Hypothalamus (tissue), 51 donors: Measurements from ENCODE around the gene ST3GAL3.

Experiments used
- DNase-seq, 51 donors: peaks; one replicate each; lab custom pipeline; 2025; lab: John Stamatoyannopoulos, UW

The ST3GAL3 gene

GRCh38 chr1:43871181-43871910 lies 164.0 kb downstream of the ST3GAL3 start:
- DNase-seq, result no peak

GRCh38 chr1:43872280-43872679 lies 164.9 kb downstream of the ST3GAL3 start:
- no peak for DNase-seq

- DNase-seq, result no peak
Observed at GRCh38 chr1:43873851-43874250, 166.5 kb downstream of the ST3GAL3 start.

GRCh38 chr1:43874716-43875115 lies 167.4 kb downstream of the ST3GAL3 start:
- DNase-seq, result no peak

GRCh38 chr1:43875331-43875730 lies 168.0 kb downstream of the ST3GAL3 start:
- DNase-seq, result no peak

GRCh38 chr1:43877101-43877500 lies 169.8 kb downstream of the ST3GAL3 start:
- no peak for DNase-seq

GRCh38 chr1:43878440-43878839 lies 171.1 kb downstream of the ST3GAL3 start:
- DNase-seq, result no peak

GRCh38 chr1:43878854-43879253 lies 171.5 kb downstream of the ST3GAL3 start:
- DNase-seq, result no peak

- DNase-seq, result no peak
Observed at GRCh38 chr1:43879414-43879813, 172.1 kb downstream of the ST3GAL3 start.

- DNase-seq, result no peak
Observed at GRCh38 chr1:43879996-43880395, 172.7 kb downstream of the ST3GAL3 start.

- DNase-seq, result no peak
Observed at GRCh38 chr1:43880604-43881003, 173.3 kb downstream of the ST3GAL3 start.

GRCh38 chr1:43881415-43881814 lies 174.1 kb downstream of the ST3GAL3 start:
- no peak for DNase-seq

GRCh38 chr1:43882763-43883162 lies 175.4 kb downstream of the ST3GAL3 start:
- DNase-seq, result no peak

GRCh38 chr1:43883321-43883720 lies 176.0 kb downstream of the ST3GAL3 start:
- no peak for DNase-seq

GRCh38 chr1:43885279-43885801 lies 178.0 kb downstream of the ST3GAL3 start:
- DNase-seq, result no peak

GRCh38 chr1:43887748-43888147 lies 180.4 kb downstream of the ST3GAL3 start:
- DNase-seq, result no peak

- DNase-seq, result no peak
Observed at GRCh38 chr1:43890815-43891214, 183.5 kb downstream of the ST3GAL3 start.

- DNase-seq, result no peak
Observed at GRCh38 chr1:43893006-43893405, 185.7 kb downstream of the ST3GAL3 start.

GRCh38 chr1:43898981-43899380 lies 191.6 kb downstream of the ST3GAL3 start:
- no peak for DNase-seq

- DNase-seq, result no peak
Observed at GRCh38 chr1:43900386-43900785, 193.1 kb downstream of the ST3GAL3 start.

- DNase-seq, result no peak
Observed at GRCh38 chr1:43901196-43901961, 194.0 kb downstream of the ST3GAL3 start.
